Skeletal muscle cell (primary cell): ENCODE results near the gene TMEM41A.

Experiments
- DNase-seq: peaks from one replicate; pipeline ENCODE4 v3.0.0-alpha.2; 2010; ENCODE audit warnings: low read depth
- H3K4me3 ChIP-seq: 2 replicates; pipeline ENCODE4 v1.5.1; 2011; ENCODE audit warnings: low read depth, mild to moderate bottlenecking, control low read depth, low read length, moderate library complexity

The TMEM41A gene

GRCh38 chr3:185439745-185440466 is 58.9 kb downstream of the TMEM41A start:
- no peak overlapping the region for H3K4me3 ChIP-seq
- no peak for DNase-seq
